K562 (cell line): ENCODE results near the gene PRR7. TPM values are rescaled to one million over a fixed set of nuclear protein-coding genes. Genes with fewer than 3 reads are reported as not detected.

Experiments
- BHLHE40 ChIP-seq: IDR thresholded peaks from 2 replicates; pipeline ENCODE4 v1.6.1; 2011; ENCODE audit warnings: low read length, improper control_type of control experiment
- E2F6 ChIP-seq, 2 experiments: IDR thresholded peaks; 2 replicates each; pipeline ENCODE4 v1.6.1; 2011; ENCODE audit warnings: borderline replicate concordance in 1 of 2, control low read depth in 1 of 2, low read depth in 1 of 2, low read length in 1 of 2, mild to moderate bottlenecking in 1 of 2, mixed read lengths in 1 of 2, moderate library complexity in 1 of 2; ENCODE audit not compliant: insufficient read depth in 1 of 2, insufficient read length in 1 of 2, poor library complexity in 1 of 2, severe bottlenecking in 1 of 2; ENCODE audit errors: extremely low read depth in 1 of 2
- FOXP4 ChIP-seq: sonication (generic); formaldehyde crosslinking; IDR thresholded peaks from 2 replicates; pipeline ENCODE4 v1.8.0; 2022; ENCODE audit warnings: mild to moderate bottlenecking, missing genetic modification reagents, borderline replicate concordance
- HNRNPL ChIP-seq: fragments of 200-400 bp; formaldehyde crosslinking; IDR thresholded peaks from 2 replicates; pipeline ENCODE4 v1.6.1; 2017; ENCODE audit warnings: low read depth, mild to moderate bottlenecking, low read length
- HNRNPLL ChIP-seq: fragments of 200-400 bp; formaldehyde crosslinking; IDR thresholded peaks from 2 replicates; pipeline ENCODE4 v1.6.1; 2017; ENCODE audit warnings: low read length, low read depth, mild to moderate bottlenecking; ENCODE audit not compliant: poor library complexity, severe bottlenecking
- MLLT1 ChIP-seq, 2 experiments: fragments of 450-650 bp; IDR thresholded peaks; 2 replicates each; pipeline ENCODE4 v1.6.1; 2016
- NBN ChIP-seq: fragments of 450-650 bp; IDR thresholded peaks from 2 replicates; pipeline ENCODE4 v1.6.1; 2016; ENCODE audit warnings: low read depth, mild to moderate bottlenecking
- NCOA2 ChIP-seq, 2 experiments: fragments of 450-650 bp; IDR thresholded peaks; 2 replicates each; pipeline ENCODE4 v1.6.1; 2018; ENCODE audit warnings: mild to moderate bottlenecking in 2 of 2, moderate library complexity in 1 of 2; ENCODE audit not compliant: partially characterized antibody in 2 of 2
- SMARCA5 ChIP-seq: fragments of 450-650 bp; IDR thresholded peaks from 2 replicates; pipeline ENCODE4 v1.6.1; 2016
- TAF1 ChIP-seq: IDR thresholded peaks from 2 replicates; pipeline ENCODE4 v1.6.1; 2011; ENCODE audit warnings: mild to moderate bottlenecking, low read length, moderate library complexity; ENCODE audit not compliant: insufficient read depth, control insufficient read depth, severe bottlenecking; ENCODE audit errors: extremely low read depth
- TAF15 ChIP-seq: fragments of 200-400 bp; formaldehyde crosslinking; IDR thresholded peaks from 2 replicates; pipeline ENCODE4 v1.6.1; 2017; ENCODE audit warnings: mild to moderate bottlenecking, low read depth, low read length, moderate library complexity
- YY1 ChIP-seq, 3 experiments: IDR thresholded peaks; 2 replicates each; pipeline ENCODE4 v1.6.1; 2011; ENCODE audit warnings: low read length in 2 of 3, mild to moderate bottlenecking in 2 of 3, moderate library complexity in 2 of 3, borderline replicate concordance in 1 of 3, control low read depth in 1 of 3, low read depth in 1 of 3; ENCODE audit not compliant: insufficient read depth in 3 of 3, insufficient replicate concordance in 2 of 3, control insufficient read depth in 1 of 3, insufficient read length in 1 of 3; ENCODE audit errors: extremely low read depth in 1 of 3
- ZBTB11 ChIP-seq, 3 experiments: fragments of 200-800 bp in 1 of 3; fragments of 250-450 bp in 1 of 3; fragments of 450-650 bp in 1 of 3; sonication (Bioruptor Pico) in 1 of 3; sonication (Bioruptor generic) in 1 of 3; formaldehyde crosslinking in 1 of 3; IDR thresholded peaks; 2 replicates each; pipeline versions ENCODE4 v1.6.1 to v1.8.0; 2016 to 2022; ENCODE audit warnings: mild to moderate bottlenecking in 2 of 3, missing genetic modification characterization in 2 of 3, missing compliant biosample characterization in 1 of 3, moderate library complexity in 1 of 3
- ZKSCAN3 ChIP-seq: fragments of 250-450 bp; sonication (Bioruptor Pico); IDR thresholded peaks from 2 replicates; pipeline ENCODE4 v1.4.0; 2020
- ZNF12 ChIP-seq: sonication (generic); formaldehyde crosslinking; IDR thresholded peaks from 2 replicates; pipeline ENCODE4 v1.4.0; 2020; ENCODE audit warnings: mild to moderate bottlenecking, missing genetic modification reagents
- ZNF431 ChIP-seq: sonication (generic); formaldehyde crosslinking; IDR thresholded peaks from 2 replicates; pipeline ENCODE4 v1.8.0; 2022; ENCODE audit warnings: mild to moderate bottlenecking, missing genetic modification reagents
- polyA plus RNA-seq, 8 experiments: library from polyadenylated mRNA; depleted of rRNA in 4 of 8; stranded (reverse) in 5 of 8; unstranded in 3 of 8; fragments of >200 nt; fragmentation: Nextera tagmentation in 2 of 8; fragmentation: Illumina TruSeq in 1 of 8; extraction: Ambion mirVana in 2 of 8; extraction: Trizol in 1 of 8; gene quantifications; 2 replicates each; pipeline versions ENCODE4 v1.2.1 to v1.2.3, GENCODE V29; 2011 to 2014; ENCODE audit warnings: inconsistent platforms in 1 of 8, missing spikeins in 1 of 8
- total RNA-seq, 7 experiments: library from RNA; depleted of rRNA in 6 of 7; stranded (reverse); fragments of >200 nt in 6 of 7; fragmentation: Illumina TruSeq in 2 of 7; extraction: Trizol in 2 of 7; gene quantifications; 2 replicates each; pipeline versions ENCODE4 v1.2.1 to v1.2.3, GENCODE V29; 2011 to 2021; ENCODE audit warnings: low replicate concordance in 1 of 7

PRR7 gene
- total and polyA plus RNA-seq, 9 of the 15 experiments (the other 6 are each of a cell fraction or from before 2014, with no cell fraction given), result 0.80 to 11.3 (median 10.4) TPM; not detected in 4

GRCh38 chr5:177478711-177479646 lies 32.4 kb downstream of the PRR7 start (continued):
- TF ChIP-seq FOXP4 (CRISPR knock-in tag) (no peak), NBN (no peak), NCOA2 (IDR thresholded peaks at IDR 0.05; ENCODE audit: partially characterized antibody in 2 of 2) (no peak), MLLT1 (IDR thresholded peaks at IDR 0.05) (no peak), BHLHE40 (peak; percentile 71), ZNF12 (no peak), ZKSCAN3 (CRISPR knock-in tag) (no peak), HNRNPL (no peak), TAF15 (no peak), ZBTB11 (CRISPR knock-in tag; IDR thresholded peaks at IDR 0.05) (0 out of 6 replicates have a peak, but pooled peaks of 1 of the 3 experiments have one; percentile 17), HNRNPLL (no peak), TAF1 (no peak), ZNF431 (no peak), E2F6 (IDR thresholded peaks at IDR 0.05; ENCODE audit: borderline replicate concordance in 1 of 2, extremely low read depth in 1 of 2, insufficient read depth in 1 of 2, insufficient read length in 1 of 2, low read depth in 1 of 2, low read length in 1 of 2, poor library complexity in 1 of 2, severe bottlenecking in 1 of 2) (no peak), YY1 (IDR thresholded peaks at IDR 0.05; ENCODE audit: borderline replicate concordance in 1 of 3, control insufficient read depth in 1 of 3, extremely low read depth in 1 of 3, insufficient read depth in 3 of 3, insufficient read length in 1 of 3, insufficient replicate concordance in 2 of 3, low read depth in 1 of 3, low read length in 2 of 3) (no peak), SMARCA5 (no peak)
